ENCODE data around the gene KCNT1. TPM values are rescaled to one million over a fixed set of nuclear protein-coding genes. Genes with fewer than 3 reads are reported as not detected.

The KCNT1 gene
- total RNA-seq, 2 experiments from 2014 or later, result 0.11 to 0.22 TPM

DNA sequence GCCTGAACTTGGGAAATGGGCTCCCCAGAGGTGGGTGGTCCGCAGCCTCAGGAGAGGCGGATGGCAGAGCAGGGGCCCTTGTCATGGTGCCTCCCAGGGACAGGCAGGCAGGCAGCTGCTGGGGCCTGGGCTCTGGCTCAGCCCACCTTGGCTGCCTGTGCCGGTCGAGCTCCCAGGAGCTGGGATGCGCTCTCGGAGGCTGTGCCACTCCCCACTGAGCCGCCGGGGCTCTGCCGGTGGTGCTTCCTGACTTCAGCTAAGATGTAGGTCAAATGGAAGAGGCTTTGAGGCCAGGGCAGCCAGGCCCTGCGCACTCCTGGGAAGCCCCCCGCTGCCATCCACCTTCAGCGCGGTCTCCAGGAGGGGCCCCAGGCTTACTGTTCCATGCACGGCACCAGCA lies 41.0 kb downstream of the KCNT1 start:
- H3K4me1 Mint-ChIP-seq (ENCODE audit: low read depth), result no peaks in the 10 kb centered on the region
- DNase-seq, result no peak
- no peak overlapping the region for H3K27ac Mint-ChIP-seq
- Histone ChIP-seq H3K4me1 (ENCODE audit: insufficient read depth, low read length) (no peaks in the 10 kb centered on the region), H3K9me3 (ENCODE audit: control insufficient read depth in 1 of 2, insufficient read depth in 1 of 2, low read length in 2 of 2) (no peaks in the 10 kb centered on the region), H3K4me3 (ENCODE audit: low read length) (no peak overlapping the region), H3K27me3 (ENCODE audit: control insufficient read depth in 1 of 2, insufficient read depth in 2 of 2, low read length in 2 of 2) (peaks cover 3 to 13% of the 10 kb centered on the region in 2 experiments), H3K27ac (ENCODE audit: low read depth in 1 of 2, low read length in 2 of 2) (no peak overlapping the region), H3K36me3 (ENCODE audit: insufficient read depth, low read length) (no peaks in the 10 kb centered on the region)
- ATAC-seq (ENCODE audit: poor library complexity), result no peak
- H3K27me3 Mint-ChIP-seq, result peaks cover 15% of the 10 kb centered on the region
- ChIA-PET POLR2A (no interaction called here), CTCF (no interaction called here)
- no peaks in the 10 kb centered on the region for H3K9me3 Mint-ChIP-seq
- intact Hi-C loops (cut with DNase I, micrococcal nuclease), result no loop called here
- TF ChIP-seq CTCF (IDR thresholded peaks at IDR 0.05), result no peak
- H3K4me3 Mint-ChIP-seq, result no peak overlapping the region
- no peaks in the 10 kb centered on the region for H3K36me3 Mint-ChIP-seq (ENCODE audit: low read depth)

DNA sequence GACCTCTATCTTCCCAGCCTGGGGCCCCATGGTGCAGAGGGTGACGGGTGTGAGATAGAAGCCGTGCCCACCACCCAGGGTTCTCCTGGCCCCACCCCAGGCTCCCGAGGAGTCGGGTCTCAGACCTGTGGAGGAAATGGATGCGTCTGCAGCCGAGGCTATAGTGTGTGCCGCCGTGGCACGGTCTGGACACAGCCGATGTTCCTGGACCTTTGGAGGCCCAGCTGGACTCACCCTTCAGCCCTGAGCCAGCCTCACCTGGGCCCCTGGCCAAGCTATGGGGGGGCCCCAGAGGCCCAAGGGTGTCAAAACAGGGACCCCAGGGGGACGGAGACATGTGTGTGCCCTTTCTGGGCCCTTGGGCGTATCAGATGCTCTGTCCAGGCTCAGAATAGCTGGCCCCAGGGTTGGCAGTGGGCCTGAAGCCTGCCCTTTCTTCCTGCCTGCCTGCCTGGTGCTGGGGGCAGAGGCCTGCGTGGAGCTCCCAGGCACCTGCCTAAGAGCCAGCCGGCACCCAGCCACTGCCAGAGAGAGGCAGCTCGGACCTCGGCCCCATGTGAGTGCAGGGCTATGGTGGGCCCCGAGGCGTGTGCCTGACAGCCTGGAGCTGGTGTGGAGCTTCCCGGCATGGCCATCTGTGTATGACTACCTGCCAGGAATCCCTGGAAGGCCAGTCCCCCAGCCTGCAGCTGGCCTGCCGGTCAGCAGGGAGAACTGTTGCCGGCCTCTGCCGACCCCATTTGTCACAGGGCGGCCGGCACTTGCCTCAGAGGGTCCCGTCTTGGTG lies 41.8 kb downstream of the KCNT1 start:
- H3K36me3 Mint-ChIP-seq (ENCODE audit: low read depth), result no peaks in the 10 kb centered on the region
- no peak for TF ChIP-seq CTCF (IDR thresholded peaks at IDR 0.05)
- Histone ChIP-seq H3K4me1 (ENCODE audit: insufficient read depth, low read length) (no peaks in the 10 kb centered on the region), H3K36me3 (ENCODE audit: insufficient read depth, low read length) (no peaks in the 10 kb centered on the region), H3K27me3 (ENCODE audit: control insufficient read depth in 1 of 2, insufficient read depth in 2 of 2, low read length in 2 of 2) (peaks cover 0 to 6% of the 10 kb centered on the region in 2 experiments), H3K27ac (ENCODE audit: low read depth in 1 of 2, low read length in 2 of 2) (no peak overlapping the region), H3K4me3 (ENCODE audit: low read length) (no peak overlapping the region), H3K9me3 (ENCODE audit: control insufficient read depth in 1 of 2, insufficient read depth in 1 of 2, low read length in 2 of 2) (no peaks in the 10 kb centered on the region)
- peaks cover 13% of the 10 kb centered on the region for H3K27me3 Mint-ChIP-seq
- ChIA-PET CTCF (no interaction called here), POLR2A (no interaction called here)
- H3K9me3 Mint-ChIP-seq, result no peaks in the 10 kb centered on the region
- no peaks in the 10 kb centered on the region for H3K4me1 Mint-ChIP-seq (ENCODE audit: low read depth)
- intact Hi-C loops (cut with DNase I, micrococcal nuclease), result no loop called here
- no peak overlapping the region for H3K27ac Mint-ChIP-seq
- no peak for DNase-seq
- no peak overlapping the region for H3K4me3 Mint-ChIP-seq
- ATAC-seq (ENCODE audit: poor library complexity), result no peak

- H3K36me3 ChIP-seq (ENCODE audit: insufficient read depth, low read length), result no peaks in the 10 kb centered on the region
- no peaks in the 10 kb centered on the region for H3K9me3 Mint-ChIP-seq
- no peak for TF ChIP-seq CTCF (IDR thresholded peaks at IDR 0.05)
- no peak overlapping the region for H3K27ac Mint-ChIP-seq
- no peak overlapping the region for H3K4me3 ChIP-seq (ENCODE audit: low read length)
- intact Hi-C loops (cut with DNase I, micrococcal nuclease), result no loop called here
- no peak for ATAC-seq (ENCODE audit: poor library complexity)
- no peak overlapping the region for H3K4me3 Mint-ChIP-seq
- CTCF ChIA-PET, result no interaction called here
- H3K27me3 Mint-ChIP-seq, result peaks cover 7% of the 10 kb centered on the region
- POLR2A ChIA-PET, result no interaction called here
- H3K36me3 Mint-ChIP-seq (ENCODE audit: low read depth), result no peaks in the 10 kb centered on the region
- DNase-seq, result no peak
- H3K4me1 Mint-ChIP-seq (ENCODE audit: low read depth), result no peaks in the 10 kb centered on the region
- no peaks in the 10 kb centered on the region for H3K27me3 ChIP-seq (ENCODE audit: control insufficient read depth in 1 of 2, insufficient read depth in 2 of 2, low read length in 2 of 2)
- H3K9me3 ChIP-seq (ENCODE audit: control insufficient read depth in 1 of 2, insufficient read depth in 1 of 2, low read length in 2 of 2), result no peaks in the 10 kb centered on the region
- H3K27ac ChIP-seq (ENCODE audit: low read depth in 1 of 2, low read length in 2 of 2), result no peak overlapping the region
- no peaks in the 10 kb centered on the region for H3K4me1 ChIP-seq (ENCODE audit: insufficient read depth, low read length)
Measured at GRCh38 chr9:135744333-135745070, 42.5 kb downstream of the KCNT1 start.

All from CD4-positive, alpha-beta T cell (primary cell).